Coronary artery (tissue), 2 donors: ENCODE results near the gene RRM1.
"Not testable (repeated sequence)": the region's sequence is repeated elsewhere in the genome, so short reads cannot be mapped to it uniquely, and the experiment has no call there.

Experiments used
- DNase-seq: peaks from one replicate; pipeline ENCODE4 v3.0.0-alpha.2; 2017; ENCODE audit warnings: low spot score
- H3K27ac ChIP-seq, 2 donors: fragments of 200-600 bp; sonication (generic); one replicate each; pipeline ENCODE4 v1.5.1; 2016 to 2019
- H3K4me3 ChIP-seq: fragments of 200-600 bp; sonication (generic); 2 replicates; pipeline ENCODE4 v1.5.1; 2016; ENCODE audit warnings: mild to moderate bottlenecking, moderate library complexity
- CTCF ChIP-seq: fragments of 200-600 bp; sonication (generic); IDR thresholded peaks from one replicate; pipeline ENCODE4 v1.5.1; 2019; ENCODE audit warnings: antibody characterized with exemption

Gene RRM1

DNA sequence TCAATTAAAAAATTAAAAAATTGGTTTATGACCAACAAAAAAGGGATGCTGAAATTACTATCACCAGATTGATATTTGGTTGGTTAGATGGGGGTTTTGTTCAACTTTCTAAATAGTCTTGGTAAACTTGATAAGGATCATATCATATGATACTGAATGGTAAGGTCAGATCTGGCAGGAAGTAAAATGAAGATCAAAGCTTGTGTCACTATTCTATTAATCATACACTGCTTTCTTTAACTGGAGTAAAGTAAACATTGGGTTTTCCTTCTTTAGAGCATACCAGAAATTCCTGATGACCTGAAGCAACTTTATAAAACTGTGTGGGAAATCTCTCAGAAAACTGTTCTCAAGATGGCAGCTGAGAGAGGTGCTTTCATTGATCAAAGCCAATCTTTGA, 40.2 kb downstream of the RRM1 start:
- no peak overlapping the region for H3K4me3 ChIP-seq
- no peak for DNase-seq
- TF ChIP-seq CTCF = no peak
- no peak overlapping the region for H3K27ac ChIP-seq

DNA sequence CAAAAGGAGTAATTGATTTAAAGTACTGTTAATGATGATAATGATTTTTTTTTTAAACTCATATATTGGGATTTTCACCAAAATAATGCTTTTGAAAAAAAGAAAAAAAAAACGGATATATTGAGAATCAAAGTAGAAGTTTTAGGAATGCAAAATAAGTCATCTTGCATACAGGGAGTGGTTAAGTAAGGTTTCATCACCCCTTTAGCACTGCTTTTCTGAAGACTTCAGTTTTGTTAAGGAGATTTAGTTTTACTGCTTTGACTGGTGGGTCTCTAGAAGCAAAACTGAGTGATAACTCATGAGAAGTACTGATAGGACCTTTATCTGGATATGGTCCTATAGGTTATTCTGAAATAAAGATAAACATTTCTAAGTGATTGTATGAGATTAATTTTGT, 43.9 kb downstream of the RRM1 start:
- no peak for TF ChIP-seq CTCF
- H3K27ac ChIP-seq = no peak overlapping the region
- no peak for DNase-seq
- no peak overlapping the region for H3K4me3 ChIP-seq

- H3K27ac ChIP-seq = no peak overlapping the region
- no peak for DNase-seq
- TF ChIP-seq CTCF = no peak
- no peak overlapping the region for H3K4me3 ChIP-seq
These were observed 45.6 kb downstream of the RRM1 start for GRCh38 chr11:4140067-4140636.

GRCh38 chr11:4146070-4146771, 51.6 kb downstream of the RRM1 start:
- Histone ChIP-seq H3K4me3 (no peak overlapping the region), H3K27ac (no peak overlapping the region)
- TF ChIP-seq CTCF = no peak
- DNase-seq = no peak

- H3K27ac ChIP-seq = no peak overlapping the region
- DNase-seq = no peak
- no peak overlapping the region for H3K4me3 ChIP-seq
- TF ChIP-seq CTCF = no peak
These were observed 52.1 kb downstream of the RRM1 start for GRCh38 chr11:4146772-4147098.

DNA sequence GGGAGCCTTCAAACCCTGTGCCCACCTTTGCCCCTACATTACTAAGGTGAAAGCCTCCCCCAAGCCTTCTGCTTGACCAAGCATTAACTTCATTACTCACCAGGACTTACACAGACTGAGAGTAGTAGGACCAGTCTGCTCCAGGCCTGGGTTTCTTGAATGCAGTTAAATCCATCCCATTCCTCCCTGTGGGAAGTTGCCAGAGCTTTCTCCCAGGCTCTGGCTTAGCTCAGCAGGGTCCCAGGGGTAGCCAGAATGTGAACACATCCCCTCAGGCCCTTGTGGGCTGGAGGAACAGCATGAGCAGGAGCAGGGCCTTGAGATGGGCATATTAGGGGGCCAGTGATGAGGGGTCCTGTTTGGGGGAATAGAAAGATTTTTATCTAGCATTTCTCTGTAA, 59.9 kb downstream of the RRM1 start:
- H3K4me3 ChIP-seq = no peak overlapping the region
- no peak for TF ChIP-seq CTCF
- DNase-seq = no peak
- no peak overlapping the region for H3K27ac ChIP-seq

GRCh38 chr11:4156571-4156970, 62.0 kb downstream of the RRM1 start:
- no peak overlapping the region for H3K27ac ChIP-seq
- no peak for TF ChIP-seq CTCF
- no peak for DNase-seq
- no peak overlapping the region for H3K4me3 ChIP-seq

DNA sequence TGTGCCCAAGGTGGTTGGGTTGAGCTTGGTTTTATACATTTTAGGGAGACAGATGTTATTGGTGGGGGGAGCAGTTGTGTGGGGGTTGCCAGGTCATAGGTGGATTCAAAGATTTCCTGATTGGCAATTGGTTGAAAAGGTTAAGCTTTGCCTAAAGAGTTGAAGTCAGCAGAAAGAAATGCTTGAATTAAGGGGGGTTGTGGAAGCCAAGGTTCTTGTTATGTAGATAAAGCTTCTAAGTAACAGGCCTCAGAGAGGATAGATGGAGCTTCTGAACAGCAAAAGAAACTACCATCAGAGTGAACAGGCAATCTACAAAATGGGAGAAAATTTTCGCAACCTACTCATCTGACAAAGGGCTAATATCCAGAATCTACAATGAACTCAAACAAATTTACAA, 64.2 kb downstream of the RRM1 start:
- not testable (repeated sequence) for H3K4me3 ChIP-seq, H3K27ac ChIP-seq, DNase-seq
